Ovary (tissue), 9 donors: Measurements from ENCODE around the gene ARID4A. TPM values are rescaled to one million over a fixed set of nuclear protein-coding genes. Genes with fewer than 3 reads are reported as not detected.

Experiments
- DNase-seq, 5 donors: peaks; one replicate each; pipeline ENCODE4 v3.0.0-alpha.2; 2019 to 2020
- H3K27ac ChIP-seq, 2 donors: fragments of 200-600 bp; one replicate each; pipeline versions ENCODE4 v1.5.1 to v1.8.0; 2019 to 2022
- H3K27me3 ChIP-seq: fragments of 200-600 bp; one replicate; pipeline ENCODE4 v1.8.0; 2022
- H3K36me3 ChIP-seq: fragments of 200-600 bp; sonication (generic); one replicate; pipeline ENCODE4 v1.5.1; 2019
- H3K4me1 ChIP-seq: one replicate; pipeline ENCODE4 v1.8.1; 2013; ENCODE audit warnings: mild to moderate bottlenecking, moderate library complexity; ENCODE audit not compliant: insufficient read depth
- H3K4me3 ChIP-seq: fragments of 200-600 bp; sonication (generic); one replicate; pipeline ENCODE4 v1.5.1; 2017
- H3K9me3 ChIP-seq, 2 donors: fragments of 200-600 bp in 1 of 2; sonication (generic) in 1 of 2; one replicate each; pipeline versions ENCODE4 v1.5.1 to v1.8.1; 2013 to 2019; ENCODE audit warnings: mild to moderate bottlenecking in 1 of 2, moderate library complexity in 1 of 2
- EP300 ChIP-seq: sonication (generic); formaldehyde crosslinking; IDR thresholded peaks from one replicate; pipeline ENCODE4 v1.6.1; 2017; ENCODE audit warnings: antibody characterized with exemption
- POLR2A ChIP-seq: fragments of 450-650 bp; IDR thresholded peaks from one replicate; pipeline ENCODE4 v1.6.1; 2017; ENCODE audit warnings: antibody characterized with exemption, mild to moderate bottlenecking, moderate library complexity
- WGBS, 3 donors: extraction: QIAGEN DNeasy Blood & Tissue Kit in 1 of 3; methylation state at CpG; one replicate each; pipeline versions ENCODE4 v1.1.5 to v1.1.7; 2013 to 2017; 5-methylcytosine and 5-hydroxymethylcytosine counted together
- intact Hi-C, 4 donors: fragments of 100-400 bp; cut with DNase I; formaldehyde crosslinking; loops; one replicate each; pipeline versions ENCODE4 v1.11.0 to v1.15.1; 2022 to 2023
- polyA plus RNA-seq, 2 donors: library from polyadenylated mRNA; stranded (reverse); fragments of 200-250 nt in 1 of 2; fragments of 350-450 nt in 1 of 2; fragmentation: Illumina TruSeq in 1 of 2; extraction: RNeasy Lipid Tissue Mini Kit (QIAGEN cat#74804) in 1 of 2; gene quantifications; one replicate each; pipeline ENCODE4 v1.2.3, GENCODE V29; 2013 to 2014
- total RNA-seq, 7 donors: library from RNA; depleted of rRNA in 2 of 7; stranded (reverse); fragments of >200 nt in 2 of 7; fragmentation: NEBNext Ultra II Directional in 3 of 7; extraction: Animal tissue kit (Norgen Biotek cat#: 25700) in 3 of 7; gene quantifications; one replicate each; pipeline versions ENCODE4 v1.1.0 to v1.2.4, GENCODE V29; 2016 to 2023
- TF ChIP-seq, protein P1 (sequence below), 3 donors: fragments of 450-650 bp in 2 of 3; fragments of 200-600 bp in 1 of 3; IDR thresholded peaks; one replicate each; pipeline versions ENCODE4 v1.5.1 to v1.8.0; 2016 to 2022; ENCODE audit warnings: antibody characterized with exemption in 3 of 3, mild to moderate bottlenecking in 1 of 3
- donor health status: DM: no; HTN: no; CAD: no; lungs with moderate emphysema.
- donor health status: DM: no; HTN: no; CAD: no.
- donor health status: Bipolar disorder and iron deficiency.
- donor health status: DM: yes; HTN: yes; CAD: no.
- donor health status: DM: no; HTN: no; CAD: no.
- donor health status: DM: yes; HTN: yes; CAD: no.

ARID4A gene
- total and polyA plus RNA-seq, 9 donors = 10.1 to 29.2 (median 23.9) TPM

DNA sequence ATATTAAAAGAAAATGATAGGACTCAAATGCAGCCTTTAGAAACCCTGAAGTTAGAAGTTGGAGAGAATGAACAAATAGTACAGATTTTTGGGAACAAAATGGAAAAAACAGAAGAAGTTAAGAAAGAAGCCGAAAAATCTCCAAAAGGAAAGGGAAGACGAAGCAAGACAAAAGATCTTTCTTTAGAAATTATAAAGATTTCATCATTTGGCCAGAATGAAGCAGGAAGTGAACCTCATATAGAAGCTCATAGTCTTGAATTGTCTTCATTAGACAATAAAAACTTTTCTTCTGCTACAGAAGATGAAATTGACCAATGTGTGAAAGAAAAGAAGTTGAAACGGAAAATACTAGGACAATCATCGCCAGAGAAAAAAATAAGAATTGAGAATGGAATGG, 66.0 kb downstream of the ARID4A start:
- no peaks in the 10 kb centered on the region for H3K4me1 ChIP-seq
- no peaks in the 10 kb centered on the region for H3K36me3 ChIP-seq
- no peaks in the 10 kb centered on the region for H3K9me3 ChIP-seq
- no peak overlapping the region for H3K4me3 ChIP-seq
- no peak overlapping the region for H3K27ac ChIP-seq
- WGBS, 3 donors = 92 to 95% (median 95%) methylated on average over 4 of the region's 4 CpGs
- TF ChIP-seq EP300 (no peak), POLR2A (no peak)
- TF ChIP-seq, protein P1, sequence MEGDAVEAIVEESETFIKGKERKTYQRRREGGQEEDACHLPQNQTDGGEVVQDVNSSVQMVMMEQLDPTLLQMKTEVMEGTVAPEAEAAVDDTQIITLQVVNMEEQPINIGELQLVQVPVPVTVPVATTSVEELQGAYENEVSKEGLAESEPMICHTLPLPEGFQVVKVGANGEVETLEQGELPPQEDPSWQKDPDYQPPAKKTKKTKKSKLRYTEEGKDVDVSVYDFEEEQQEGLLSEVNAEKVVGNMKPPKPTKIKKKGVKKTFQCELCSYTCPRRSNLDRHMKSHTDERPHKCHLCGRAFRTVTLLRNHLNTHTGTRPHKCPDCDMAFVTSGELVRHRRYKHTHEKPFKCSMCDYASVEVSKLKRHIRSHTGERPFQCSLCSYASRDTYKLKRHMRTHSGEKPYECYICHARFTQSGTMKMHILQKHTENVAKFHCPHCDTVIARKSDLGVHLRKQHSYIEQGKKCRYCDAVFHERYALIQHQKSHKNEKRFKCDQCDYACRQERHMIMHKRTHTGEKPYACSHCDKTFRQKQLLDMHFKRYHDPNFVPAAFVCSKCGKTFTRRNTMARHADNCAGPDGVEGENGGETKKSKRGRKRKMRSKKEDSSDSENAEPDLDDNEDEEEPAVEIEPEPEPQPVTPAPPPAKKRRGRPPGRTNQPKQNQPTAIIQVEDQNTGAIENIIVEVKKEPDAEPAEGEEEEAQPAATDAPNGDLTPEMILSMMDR (IDR thresholded peaks at IDR 0.05) = no peak
- intact Hi-C loops = no loop called here
- no peaks in the 10 kb centered on the region for H3K27me3 ChIP-seq
- no peak for DNase-seq

DNA sequence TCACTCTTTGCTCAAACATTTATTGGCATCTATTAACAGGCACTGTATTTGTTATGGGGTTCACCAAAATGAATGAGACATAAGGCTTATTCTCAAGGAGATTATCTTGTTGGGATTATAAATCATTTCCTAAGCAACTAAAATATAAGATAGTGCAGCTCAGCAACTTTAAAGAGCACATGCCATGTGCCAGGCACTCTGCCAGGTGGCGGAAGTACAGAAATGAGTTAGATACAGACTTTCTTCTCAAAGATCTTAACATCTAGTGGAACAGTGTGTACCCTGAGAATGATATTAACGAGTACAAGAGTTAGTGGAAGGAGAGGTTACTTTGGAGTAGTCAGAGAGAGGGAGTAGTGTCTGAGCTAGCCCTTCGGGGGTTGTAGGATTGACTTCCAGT, 68.9 kb downstream of the ARID4A start:
- no peak overlapping the region for H3K4me3 ChIP-seq
- H3K36me3 ChIP-seq = no peaks in the 10 kb centered on the region
- no peaks in the 10 kb centered on the region for H3K4me1 ChIP-seq
- 71 to 75% (median 73%) methylated on average over 3 of the region's 3 CpGs for WGBS, 3 donors
- intact Hi-C loops = no loop called here
- no peak for DNase-seq
- TF ChIP-seq, protein P1 (IDR thresholded peaks at IDR 0.05) = no peak
- TF ChIP-seq EP300 = no peak
- no peak for TF ChIP-seq POLR2A
- no peaks in the 10 kb centered on the region for H3K9me3 ChIP-seq
- H3K27ac ChIP-seq = no peak overlapping the region
- H3K27me3 ChIP-seq = no peaks in the 10 kb centered on the region

DNA sequence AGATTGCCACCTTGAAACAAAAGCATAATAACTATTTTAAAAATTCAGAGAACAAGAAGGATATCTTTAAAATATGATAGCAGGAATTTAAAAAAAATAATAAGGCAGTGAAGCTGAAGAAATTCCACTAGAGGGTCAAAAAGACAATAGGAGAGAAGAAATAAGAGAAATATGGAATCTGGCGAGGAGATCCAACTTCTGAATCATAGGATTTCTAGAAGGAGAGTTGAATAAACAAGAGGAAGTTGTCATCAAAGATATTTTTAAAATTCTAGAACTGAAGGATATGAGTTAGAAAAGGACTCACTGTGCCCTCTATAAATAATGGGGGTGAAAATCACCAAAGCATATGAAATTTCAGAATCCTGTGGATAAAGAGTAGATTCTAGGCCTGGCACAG, 70.6 kb downstream of the ARID4A start:
- TF ChIP-seq, protein P1 (IDR thresholded peaks at IDR 0.05) = no peak
- TF ChIP-seq EP300 = no peak
- no peak for TF ChIP-seq POLR2A
- Histone ChIP-seq H3K27me3 (no peaks in the 10 kb centered on the region), H3K9me3 (no peaks in the 10 kb centered on the region), H3K4me1 (no peaks in the 10 kb centered on the region), H3K27ac (no peak overlapping the region), H3K36me3 (no peaks in the 10 kb centered on the region), H3K4me3 (no peak overlapping the region)
- intact Hi-C loops = no loop called here
- DNase-seq = no peak
- 90 to 93% (median 92%) methylated on average over 1 of the region's 1 CpG for WGBS, 3 donors

DNA sequence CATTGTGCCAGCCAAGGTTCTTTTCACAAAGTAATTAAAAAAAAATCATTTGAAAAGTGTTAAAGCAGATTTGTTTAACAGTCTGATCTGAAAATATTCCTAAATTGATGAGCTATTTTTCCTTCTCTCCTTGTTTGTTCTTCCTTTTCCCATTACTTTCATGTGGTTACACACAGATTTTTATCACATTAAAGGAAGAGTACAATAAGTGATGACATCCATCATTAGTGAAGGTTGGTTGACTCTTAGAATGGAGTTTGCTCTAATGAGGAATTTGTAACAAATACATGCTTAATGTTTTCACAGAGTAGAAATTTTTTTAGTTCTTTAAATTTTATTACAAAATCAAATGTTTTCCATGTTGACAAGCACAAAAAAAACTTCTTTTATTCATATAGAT, 78.4 kb downstream of the ARID4A start:
- H3K9me3 ChIP-seq = no peaks in the 10 kb centered on the region
- H3K36me3 ChIP-seq = no peaks in the 10 kb centered on the region
- DNase-seq = no peak
- no peaks in the 10 kb centered on the region for H3K4me1 ChIP-seq
- H3K27me3 ChIP-seq = no peaks in the 10 kb centered on the region
- H3K4me3 ChIP-seq = no peak overlapping the region
- intact Hi-C loops = no loop called here
- no peak overlapping the region for H3K27ac ChIP-seq
- TF ChIP-seq EP300 (no peak), POLR2A (no peak)

DNA sequence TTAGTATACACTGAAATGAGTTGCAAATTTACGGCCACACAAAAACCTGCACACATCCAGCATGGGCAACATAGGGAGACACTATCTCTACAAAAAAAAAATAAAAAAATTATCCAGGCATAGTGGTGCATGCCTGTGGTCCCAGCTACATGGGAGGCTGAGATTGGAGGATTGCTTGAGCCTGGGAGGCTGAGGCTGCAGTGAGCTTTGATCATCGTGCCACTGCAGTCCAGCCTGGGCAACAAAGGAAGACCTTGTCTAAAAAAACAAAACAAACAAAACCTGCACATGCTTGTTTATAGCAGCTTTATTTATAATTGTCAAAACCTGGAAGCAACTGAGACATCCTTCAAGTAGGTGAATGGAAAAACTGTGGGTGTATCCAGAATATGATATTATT, 92.5 kb downstream of the ARID4A start:
- Histone ChIP-seq H3K36me3 (no peaks in the 10 kb centered on the region), H3K4me1 (no peaks in the 10 kb centered on the region), H3K9me3 (no peaks in the 10 kb centered on the region), H3K4me3 (no peak overlapping the region), H3K27me3 (no peaks in the 10 kb centered on the region), H3K27ac (no peak overlapping the region)
- DNase-seq = no peak
- 75 to 89% (median 77%) methylated on average over 2 of the region's 2 CpGs for WGBS, 3 donors
- TF ChIP-seq POLR2A (no peak), EP300 (no peak)
- TF ChIP-seq, protein P1 (IDR thresholded peaks at IDR 0.05) = no peak
- intact Hi-C loops = no loop called here
